OCI-LY7 (cell line): ENCODE measurements around the gene TMEM178B. TPM values are rescaled to one million over a fixed set of nuclear protein-coding genes. Genes with fewer than 3 reads are reported as not detected.

Source experiments
- BruUV-seq: library from RNA; stranded (reverse); fragments of 400-500 nt; replicated peaks from 2 replicates; lab custom pipeline; 2021; lab: Mats Ljungman, UMichigan
- CTCF ChIA-PET: fragments of 300-600 bp; sonication (Branson Sonifier 250); formaldehyde crosslinking; loops from one replicate; lab custom pipeline; 2022; ENCODE audit warnings: antibody characterized with exemption; ENCODE audit not compliant: unreplicated experiment; lab: Charles Lee
- POLR2A ChIA-PET: fragments of 300-600 bp; sonication (Branson Sonifier 250); formaldehyde crosslinking; loops from one replicate; lab custom pipeline; 2022; ENCODE audit warnings: antibody characterized with exemption; lab: Charles Lee
- DNase-seq: peaks from one replicate; pipeline ENCODE4 v3.0.0-alpha.2; 2015; ENCODE audit warnings: low spot score
- H2AFZ ChIP-seq: fragments of 200-600 bp; sonication (generic), shearing (Covaris generic); 2 replicates; pipeline ENCODE4 v1.6.1; 2014; ENCODE audit warnings: mild to moderate bottlenecking, antibody characterized with exemption, low read length, moderate library complexity
- H3K27ac ChIP-seq: fragments of 200-600 bp; sonication (generic); 2 replicates; pipeline ENCODE4 v1.5.1; 2014; ENCODE audit warnings: mixed run types, low read depth, mild to moderate bottlenecking, moderate library complexity, low read length, inconsistent platforms; ENCODE audit not compliant: poor library complexity, severe bottlenecking
- H3K36me3 ChIP-seq: fragments of 200-600 bp; sonication (generic); 2 replicates; pipeline ENCODE4 v1.6.1; 2014; ENCODE audit warnings: mild to moderate bottlenecking, antibody characterized with exemption, low read length, moderate library complexity, mixed read lengths; ENCODE audit not compliant: insufficient read depth
- H3K4me1 ChIP-seq: fragments of 200-600 bp; sonication (generic); 2 replicates; pipeline ENCODE4 v1.5.1; 2014; ENCODE audit warnings: mild to moderate bottlenecking, low read length; ENCODE audit not compliant: insufficient read depth, poor library complexity, severe bottlenecking
- H3K4me2 ChIP-seq: fragments of 200-600 bp; sonication (generic); 2 replicates; pipeline ENCODE4 v1.6.1; 2014; ENCODE audit warnings: mild to moderate bottlenecking, low read length
- H3K4me3 ChIP-seq: fragments of 200-600 bp; sonication (generic); 2 replicates; pipeline ENCODE4 v1.5.1; 2014; ENCODE audit warnings: mild to moderate bottlenecking, low read depth, low read length; ENCODE audit not compliant: poor library complexity, severe bottlenecking
- H3K79me2 ChIP-seq: fragments of 200-600 bp; sonication (generic); 2 replicates; pipeline ENCODE4 v1.6.1; 2016; ENCODE audit warnings: low read depth, mild to moderate bottlenecking, low read length, moderate library complexity, mixed read lengths; ENCODE audit not compliant: insufficient read depth
- H3K9me2 ChIP-seq: fragments of 200-600 bp; sonication (generic); 2 replicates; pipeline ENCODE4 v1.6.1; 2016; ENCODE audit warnings: mild to moderate bottlenecking, low read length, mixed read lengths; ENCODE audit not compliant: insufficient read depth
- H3K9me3 ChIP-seq: fragments of 200-600 bp; sonication (generic); 2 replicates; pipeline ENCODE4 v1.6.1; 2014; ENCODE audit warnings: mild to moderate bottlenecking, mixed run types, low read length, mixed read lengths
- H4K20me1 ChIP-seq: fragments of 200-600 bp; sonication (generic); 2 replicates; pipeline ENCODE4 v1.6.1; 2014; ENCODE audit warnings: mild to moderate bottlenecking, antibody characterized with exemption, low read length, moderate library complexity, mixed read lengths; ENCODE audit not compliant: insufficient read depth
- CTCF ChIP-seq: fragments of 200-600 bp; sonication (generic); conservative IDR thresholded peaks from 2 replicates; pipeline ENCODE4 v1.5.1; 2014; ENCODE audit warnings: mild to moderate bottlenecking, antibody characterized with exemption, low read length, moderate library complexity, mixed read lengths
- EZH2phosphoT487 ChIP-seq: fragments of 200-600 bp; sonication (generic); IDR thresholded peaks from 2 replicates; pipeline ENCODE4 v1.6.1; 2018; ENCODE audit warnings: low read depth, borderline replicate concordance, mild to moderate bottlenecking, mixed run types, antibody characterized with exemption, low read length, moderate library complexity, mixed read lengths
- intact Hi-C: fragments of 100-400 bp; cut with micrococcal nuclease; formaldehyde crosslinking; loops from one replicate; pipeline ENCODE4 v1.10.0; 2022; ENCODE audit not compliant: unreplicated experiment
- total RNA-seq, 2 experiments: library from RNA; depleted of rRNA in 1 of 2; stranded (reverse); fragments of >200 nt in 1 of 2; shearing (Covaris generic) in 1 of 2; gene quantifications; 2 replicates each; pipeline ENCODE4 v1.2.3, GENCODE V29; 2014 to 2022

TMEM178B gene
- total RNA-seq, 2 experiments from 2014 or later: not detected

- no peaks in the 10 kb centered on the region for H3K79me2 ChIP-seq
- no peak for DNase-seq
- H3K4me2 ChIP-seq: no peak overlapping the region
- no peak overlapping the region for H3K27ac ChIP-seq
- H3K9me2 ChIP-seq: no peaks in the 10 kb centered on the region
- CTCF ChIA-PET: no interaction called here
- H3K9me3 ChIP-seq: no peaks in the 10 kb centered on the region
- intact Hi-C loops: no loop called here
- H3K36me3 ChIP-seq: no peaks in the 10 kb centered on the region
- no TSS peak for BruUV-seq
- no peak overlapping the region for H2AFZ ChIP-seq
- POLR2A ChIA-PET: no interaction called here
- H3K4me3 ChIP-seq: no peak overlapping the region
- TF ChIP-seq CTCF: no peak
- no peak for TF ChIP-seq EZH2phosphoT487
- H4K20me1 ChIP-seq: no peaks in the 10 kb centered on the region
- H3K4me1 ChIP-seq: no peaks in the 10 kb centered on the region
Measured at GRCh38 chr7:141264511-141264910, 190.6 kb downstream of the TMEM178B start.

GRCh38 chr7:141265668-141266067 is 191.8 kb downstream of the TMEM178B start:
- Histone ChIP-seq H3K27ac (no peak overlapping the region), H3K79me2 (no peaks in the 10 kb centered on the region), H2AFZ (no peak overlapping the region), H3K9me2 (no peaks in the 10 kb centered on the region), H4K20me1 (no peaks in the 10 kb centered on the region), H3K36me3 (no peaks in the 10 kb centered on the region), H3K4me1 (no peaks in the 10 kb centered on the region), H3K9me3 (no peaks in the 10 kb centered on the region), H3K4me3 (no peak overlapping the region), H3K4me2 (no peak overlapping the region)
- no TSS peak for BruUV-seq
- ChIA-PET CTCF (no interaction called here), POLR2A (interaction anchor here (0.5 kb wide), 1 partner anchor 24 kb away, joined by 8 read pairs; no protein-coding TSS in a partner anchor)
- intact Hi-C loops: no loop called here
- TF ChIP-seq EZH2phosphoT487: no peak
- no peak for TF ChIP-seq CTCF
- no peak for DNase-seq

GRCh38 chr7:141268614-141269013 is 194.8 kb downstream of the TMEM178B start:
- H3K4me1 ChIP-seq: no peaks in the 10 kb centered on the region
- intact Hi-C loops: no loop called here
- no peak overlapping the region for H2AFZ ChIP-seq
- CTCF ChIA-PET: no interaction called here
- H3K9me2 ChIP-seq: no peaks in the 10 kb centered on the region
- no peak overlapping the region for H3K27ac ChIP-seq
- DNase-seq: no peak
- no TSS peak for BruUV-seq
- no peak for TF ChIP-seq CTCF
- TF ChIP-seq EZH2phosphoT487: no peak
- no peak overlapping the region for H3K4me3 ChIP-seq
- no peaks in the 10 kb centered on the region for H3K36me3 ChIP-seq
- H3K4me2 ChIP-seq: no peak overlapping the region
- H3K79me2 ChIP-seq: no peaks in the 10 kb centered on the region
- POLR2A ChIA-PET: no interaction called here
- no peaks in the 10 kb centered on the region for H3K9me3 ChIP-seq
- H4K20me1 ChIP-seq: no peaks in the 10 kb centered on the region
